IMR-90 (cell line): ENCODE results near the gene MEX3B. TPM values are rescaled to one million over a fixed set of nuclear protein-coding genes. Genes with fewer than 3 reads are reported as not detected.

Experiments used
- ATAC-seq: fragments of 200-7000 bp; cut with Tn5 transposase; 2 replicates; pipeline ENCODE4 v1.9.1; 2020; ENCODE audit warnings: low read depth, mild to moderate bottlenecking, moderate library complexity
- BruUV-seq: library from RNA; stranded (reverse); fragments of 400-500 nt; replicated peaks from 2 replicates; lab custom pipeline; 2021; lab: Mats Ljungman, UMichigan
- CTCF ChIA-PET: fragments of 300-600 bp; formaldehyde crosslinking; extraction: SDS; loops from one replicate; lab custom pipeline; 2021; ENCODE audit warnings: antibody characterized with exemption; lab: Yijun Ruan, JAX
- POLR2A ChIA-PET: fragments of 300-600 bp; sonication (Branson Sonifier 250); formaldehyde crosslinking; loops from one replicate; lab custom pipeline; 2022; ENCODE audit warnings: antibody characterized with exemption; ENCODE audit not compliant: unreplicated experiment; lab: Charles Lee
- DNase-seq: peaks from one replicate; pipeline ENCODE4 v3.0.0; 2013
- H2AFZ ChIP-seq: replicated peaks from 2 replicates; pipeline ENCODE3; 2013; ENCODE audit warnings: low read length, mild to moderate bottlenecking; ENCODE audit not compliant: poor library complexity
- H2AK5ac ChIP-seq: 2 replicates; pipeline ENCODE4 v1.6.1; 2013; ENCODE audit warnings: low read depth, low read length, inconsistent platforms
- H2AK9ac ChIP-seq: replicated peaks from 2 replicates; pipeline ENCODE3; 2013; ENCODE audit warnings: mild to moderate bottlenecking, low read depth, low read length, moderate library complexity; ENCODE audit not compliant: poor library complexity
- H2BK120ac ChIP-seq: 2 replicates; pipeline ENCODE4 v1.6.1; 2013; ENCODE audit warnings: low read depth, low read length, inconsistent platforms
- H2BK15ac ChIP-seq: 3 replicates; pipeline ENCODE4 v1.6.1; 2013; ENCODE audit warnings: low read depth, low read length, inconsistent platforms
- H2BK20ac ChIP-seq: 2 replicates; pipeline ENCODE4 v1.6.1; 2013; ENCODE audit warnings: low read depth, mild to moderate bottlenecking, inconsistent platforms, low read length, moderate library complexity
- H2BK5ac ChIP-seq: 2 replicates; pipeline ENCODE4 v1.6.1; 2013; ENCODE audit warnings: mild to moderate bottlenecking, low read depth, low read length, inconsistent platforms; ENCODE audit not compliant: poor library complexity, severe bottlenecking
- H3K14ac ChIP-seq: replicated peaks from 2 replicates; pipeline ENCODE4 v1.6.1; 2013; ENCODE audit warnings: low read depth, low read length, inconsistent platforms
- H3K18ac ChIP-seq: 2 replicates; pipeline ENCODE4 v1.6.1; 2013; ENCODE audit warnings: low read depth, low read length, control low read depth
- H3K23ac ChIP-seq: 2 replicates; pipeline ENCODE4 v1.6.1; 2013; ENCODE audit warnings: low read depth, low read length, inconsistent platforms
- H3K27ac ChIP-seq: 2 replicates; pipeline ENCODE4 v1.5.1; 2013; ENCODE audit warnings: mild to moderate bottlenecking, control low read depth, low read length; ENCODE audit not compliant: insufficient read depth
- H3K27me3 ChIP-seq: 2 replicates; pipeline ENCODE4 v1.6.1; 2013; ENCODE audit warnings: low read length; ENCODE audit not compliant: control insufficient read depth, insufficient read depth
- H3K36me3 ChIP-seq: 2 replicates; pipeline ENCODE4 v1.6.1; 2013; ENCODE audit warnings: low read length, mixed read lengths; ENCODE audit not compliant: control insufficient read depth, insufficient read depth
- H3K4ac ChIP-seq: 2 replicates; pipeline ENCODE4 v1.6.1; 2013; ENCODE audit warnings: low read depth, low read length, inconsistent platforms
- H3K4me1 ChIP-seq: 2 replicates; pipeline ENCODE4 v1.6.1; 2013; ENCODE audit warnings: low read length, mixed read lengths; ENCODE audit not compliant: control insufficient read depth, insufficient read depth
- H3K4me2 ChIP-seq: 2 replicates; pipeline ENCODE4 v1.6.1; 2013; ENCODE audit warnings: low read depth, mild to moderate bottlenecking, control low read depth, low read length, moderate library complexity
- H3K4me3 ChIP-seq: 2 replicates; pipeline ENCODE4 v1.5.1; 2013; ENCODE audit warnings: low read depth, mild to moderate bottlenecking, control low read depth, low read length, moderate library complexity; ENCODE audit not compliant: insufficient read depth
- H3K56ac ChIP-seq: 2 replicates; pipeline ENCODE4 v1.6.1; 2013; ENCODE audit warnings: low read length, inconsistent platforms; ENCODE audit not compliant: insufficient read depth; ENCODE audit errors: extremely low read depth
- H3K79me1 ChIP-seq, 2 experiments: 2 replicates each; pipeline ENCODE4 v1.6.1; 2013; ENCODE audit warnings: low read length in 2 of 2, inconsistent platforms in 1 of 2, low read depth in 1 of 2
- H3K9ac ChIP-seq: 2 replicates; pipeline ENCODE4 v1.6.1; 2013; ENCODE audit warnings: low read depth, low read length, control low read depth
- H3K9me1 ChIP-seq: 2 replicates; pipeline ENCODE4 v1.6.1; 2013; ENCODE audit warnings: low read length, inconsistent platforms; ENCODE audit not compliant: insufficient read depth
- H3K9me3 ChIP-seq: 2 replicates; pipeline ENCODE4 v1.6.1; 2013; ENCODE audit warnings: low read length; ENCODE audit not compliant: control insufficient read depth, insufficient read depth
- H4K20me1 ChIP-seq: 2 replicates; pipeline ENCODE4 v1.6.1; 2013; ENCODE audit warnings: low read length, inconsistent platforms; ENCODE audit not compliant: insufficient read depth
- H4K5ac ChIP-seq: 2 replicates; pipeline ENCODE4 v1.6.1; 2013; ENCODE audit warnings: mild to moderate bottlenecking, low read depth, low read length, control low read depth
- H4K8ac ChIP-seq, 2 experiments: 2 replicates each; pipeline ENCODE4 v1.6.1; 2013; ENCODE audit warnings: low read depth in 2 of 2, low read length in 2 of 2, control low read depth in 1 of 2, inconsistent platforms in 1 of 2
- H4K91ac ChIP-seq: 2 replicates; pipeline ENCODE4 v1.6.1; 2013; ENCODE audit warnings: low read depth, low read length, inconsistent platforms; ENCODE audit not compliant: insufficient read depth
- BHLHE40 ChIP-seq: fragments of 150-350 bp; IDR thresholded peaks from 2 replicates; pipeline ENCODE4 v1.6.1; 2016; ENCODE audit warnings: mild to moderate bottlenecking, low read depth, low read length
- CHD1 ChIP-seq: IDR thresholded peaks from 2 replicates; pipeline ENCODE4 v1.6.1; 2012; ENCODE audit warnings: low read depth, low read length, improper control_type of control experiment
- CTCF ChIP-seq: conservative IDR thresholded peaks from 2 replicates; pipeline ENCODE4 v1.5.1; 2012; ENCODE audit warnings: mild to moderate bottlenecking, low read depth, low read length, improper control_type of control experiment
- FOS ChIP-seq: fragments of 150-350 bp; IDR thresholded peaks from 2 replicates; pipeline ENCODE4 v1.6.1; 2016; ENCODE audit warnings: low read depth, low read length
- MAFK ChIP-seq: IDR thresholded peaks from 2 replicates; pipeline ENCODE4 v1.6.1; 2012; ENCODE audit warnings: low read depth, low read length, improper control_type of control experiment
- MAZ ChIP-seq: IDR thresholded peaks from 2 replicates; pipeline ENCODE4 v1.6.1; 2012; ENCODE audit warnings: low read depth, mild to moderate bottlenecking, low read length, improper control_type of control experiment, moderate library complexity, borderline replicate concordance
- MXI1 ChIP-seq: IDR thresholded peaks from 2 replicates; pipeline ENCODE4 v1.6.1; 2012; ENCODE audit warnings: low read depth, mild to moderate bottlenecking, low read length, moderate library complexity, borderline replicate concordance
- NFE2L2 ChIP-seq: fragments of 150-350 bp; IDR thresholded peaks from 2 replicates; pipeline ENCODE4 v1.6.1; 2016; ENCODE audit warnings: low read depth, mild to moderate bottlenecking, low read length
- POLR2A ChIP-seq: IDR thresholded peaks from 2 replicates; pipeline ENCODE4 v1.6.1; 2012; ENCODE audit warnings: mild to moderate bottlenecking, low read depth, low read length
- RAD21 ChIP-seq: IDR thresholded peaks from 2 replicates; pipeline ENCODE4 v1.6.1; 2012; ENCODE audit warnings: low read length, improper control_type of control experiment
- RCOR1 ChIP-seq: IDR thresholded peaks from 2 replicates; pipeline ENCODE4 v1.6.1; 2012; ENCODE audit warnings: mild to moderate bottlenecking, low read length, improper control_type of control experiment; ENCODE audit not compliant: insufficient replicate concordance
- RFX5 ChIP-seq: IDR thresholded peaks from 2 replicates; pipeline ENCODE4 v1.8.0; 2012; ENCODE audit warnings: low read depth, mild to moderate bottlenecking, low read length, moderate library complexity
- SMC3 ChIP-seq: fragments of 150-350 bp; IDR thresholded peaks from 2 replicates; pipeline ENCODE4 v1.6.1; 2016; ENCODE audit warnings: low read depth, mild to moderate bottlenecking, antibody characterized with exemption, low read length, moderate library complexity
- USF2 ChIP-seq: fragments of 150-350 bp; IDR thresholded peaks from 2 replicates; pipeline ENCODE4 v1.6.1; 2017; ENCODE audit warnings: mild to moderate bottlenecking, antibody characterized with exemption, low read length, low read depth
- WGBS, 2 experiments: methylation state at CpG; one replicate each; pipeline versions ENCODE4 v1.1.5 to v1.1.7; 2013; ENCODE audit warnings: missing lambda C conversion rate in 2 of 2; ENCODE audit not compliant: insufficient read length in 1 of 2; ENCODE audit errors: extremely low coverage in 2 of 2; 5-methylcytosine and 5-hydroxymethylcytosine counted together
- dilution Hi-C: fragments of 300-500 bp; cut with HindIII; formaldehyde crosslinking; loops from one replicate; pipeline ENCODE4 v1.14.3; 2018; ENCODE audit warnings: low sequenced_read_pairs; ENCODE audit not compliant: unreplicated experiment
- in situ Hi-C: fragments of 300-500 bp; cut with MboI; formaldehyde crosslinking; loops from 3 replicates; pipeline ENCODE4 v1.14.3; 2019; ENCODE audit warnings: low sequenced_read_pairs, inconsistent platforms, mixed read lengths
- intact Hi-C: fragments of 100-400 bp; cut with micrococcal nuclease; formaldehyde crosslinking; loops from 2 replicates; pipeline ENCODE4 v1.10.0; 2022
- polyA plus RNA-seq, 3 experiments: library from polyadenylated mRNA; depleted of rRNA; stranded (reverse); fragments of >200 nt; gene quantifications; 2 replicates each; pipeline ENCODE4 v1.2.3, GENCODE V29; 2012; ENCODE audit warnings: low replicate concordance in 1 of 3
- total RNA-seq: library from RNA; depleted of rRNA; stranded (reverse); fragments of >200 nt; gene quantifications from 2 replicates; pipeline ENCODE4 v1.2.3, GENCODE V29; 2012

MEX3B gene
- total and polyA plus RNA-seq, 2 of the 4 experiments (the other 2 are of a cell fraction) = 3.6 to 12.9 TPM

- peak overlapping the region; percentile 73 for H3K4me2 ChIP-seq
- H4K8ac ChIP-seq = peak overlapping the region; percentile 59 to 70
- peak overlapping the region; percentile 70 for H2BK5ac ChIP-seq
- H3K4ac ChIP-seq = peak overlapping the region; percentile 78
- intact Hi-C loops = loop anchor here (1.0 to 10.0 kb wide), 9 partner anchors 55 to 772 kb away; no protein-coding TSS in a partner anchor
- peak overlapping the region; percentile 5 for H4K5ac ChIP-seq
- peaks cover 4% of the 10 kb centered on the region; the same call in 1 of the 2 replicates for H3K4me1 ChIP-seq
- DNase-seq (peak; percentile 92), ATAC-seq (peak; percentile 69)
- H3K14ac ChIP-seq = peak overlapping the region; percentile 93
- peaks cover 14% of the 10 kb centered on the region; the same call in 1 of the 2 replicates for H3K36me3 ChIP-seq
- dilution Hi-C loops = no loop called here
- H3K27ac ChIP-seq = peak overlapping the region; percentile 82
- peaks cover 27% of the 10 kb centered on the region for H4K20me1 ChIP-seq
- H3K23ac ChIP-seq = peak overlapping the region; percentile 79
- peak overlapping the region; percentile 56 for H3K4me3 ChIP-seq
- in situ Hi-C loops = loop anchor here (10.0 kb wide), 2 partner anchors 152 to 572 kb away; no protein-coding TSS in a partner anchor
- peak overlapping the region; percentile 91 for H3K56ac ChIP-seq
- CTCF ChIA-PET = interaction anchor here (0.6 to 0.9 kb wide), 2 partner anchors 33 to 631 kb away, joined by 3 read pairs; no protein-coding TSS in a partner anchor
- no peaks in the 10 kb centered on the region for H3K9me1 ChIP-seq
- peaks cover 0 to 20% of the 10 kb centered on the region in 2 experiments; a peak in 1 of 4 replicates for H3K79me1 ChIP-seq
- peak overlapping the region; percentile 97 for H2AFZ ChIP-seq
- H2BK20ac ChIP-seq = peak overlapping the region; percentile 25; the same call in 1 of the 2 replicates
- peak overlapping the region; percentile 87 for H4K91ac ChIP-seq
- H2BK120ac ChIP-seq = peak overlapping the region; percentile 86
- peak overlapping the region; percentile 82 for H3K9ac ChIP-seq
- H3K9me3 ChIP-seq = no peaks in the 10 kb centered on the region
- H3K27me3 ChIP-seq = no peaks in the 10 kb centered on the region
- BruUV-seq = no TSS peak
- H3K18ac ChIP-seq = peak overlapping the region; percentile 25; the same call in 1 of the 2 replicates
- peak overlapping the region; percentile 93 for H2AK9ac ChIP-seq
- H2BK15ac ChIP-seq = peak overlapping the region; percentile 42; the same call in 1 of the 3 replicates
- POLR2A ChIA-PET = interaction anchor here (0.6 to 0.7 kb wide), 4 partner anchors 13 to 276 kb away, joined by 3 to 8 read pairs (median 6); no protein-coding TSS in a partner anchor
- H2AK5ac ChIP-seq = 0 out of 2 replicates have a peak overlapping the region, but pooled peaks have one; percentile 57
- WGBS, 2 experiments = 0% methylated on average over 41 of the region's 111 CpGs; no CpG with 5 or more reads in 1 of the 2 experiments
- TF ChIP-seq CTCF (peak; percentile 85), CHD1 (no peak), NFE2L2 (no peak), BHLHE40 (peak; percentile 89), POLR2A (peak; percentile 67), RCOR1 (peak; percentile 85), RAD21 (peak; percentile 77), FOS (no peak), USF2 (0 out of 2 replicates have a peak, but pooled peaks have one; percentile 3), MXI1 (peak; percentile 36; the same call in 1 of the 2 replicates), MAZ (peak; percentile 99), RFX5 (no peak), SMC3 (peak; percentile 56), MAFK (no peak)
These were observed 1.0 kb upstream of the MEX3B start for GRCh38 chr15:82046666-82047452.
